IPS-NIHi11 (cell line): ENCODE results near the gene MED14.

Source experiments
- DNase-seq: peaks from one replicate; pipeline ENCODE4 v3.0.0; 2012; ENCODE audit warnings: mixed read lengths, low spot score

MED14 gene

GRCh38 chrX:40603446-40603845 lies 131.9 kb downstream of the MED14 start:
- DNase-seq = no peak
